Measurements from ENCODE around the gene FAM118A. TPM values are rescaled to one million over a fixed set of nuclear protein-coding genes. Genes with fewer than 3 reads are reported as not detected.

Gene FAM118A
- total RNA-seq, 1 donor = 21.7 TPM

DNA sequence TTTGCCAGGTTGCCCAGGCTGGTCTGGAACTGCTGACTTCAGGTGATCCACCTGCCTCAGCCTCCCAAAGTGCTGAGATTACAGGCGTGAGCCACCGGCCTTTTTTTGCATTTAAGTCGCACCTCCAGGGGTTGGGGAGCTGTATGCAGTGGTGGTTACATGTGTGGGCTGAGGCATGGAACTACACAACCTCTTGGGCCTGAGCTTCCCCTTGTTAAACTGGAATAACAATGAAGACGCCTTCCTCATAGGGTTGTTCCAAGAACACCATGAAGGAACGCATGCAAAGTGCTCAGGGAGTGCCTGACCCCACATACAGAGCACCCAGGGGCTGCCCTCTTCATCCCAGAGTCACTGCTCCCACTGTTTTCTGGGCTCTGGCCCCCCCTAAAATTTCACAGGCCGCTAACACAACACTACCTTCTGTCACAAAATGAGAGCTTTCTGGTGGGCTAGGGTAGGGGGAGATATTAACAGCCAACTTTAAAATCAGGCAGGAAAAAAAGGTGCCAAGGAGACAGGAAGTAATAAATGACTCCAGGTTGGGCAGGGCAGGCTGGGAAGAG is 1.3 kb upstream of the FAM118A start:
- no peak overlapping the region for H3K4me3 ChIP-seq (ENCODE audit: insufficient read depth, low read length)
- peak overlapping the region; percentile 100 for H2AFZ ChIP-seq (ENCODE audit: low read length)
- TF ChIP-seq, protein P1, sequence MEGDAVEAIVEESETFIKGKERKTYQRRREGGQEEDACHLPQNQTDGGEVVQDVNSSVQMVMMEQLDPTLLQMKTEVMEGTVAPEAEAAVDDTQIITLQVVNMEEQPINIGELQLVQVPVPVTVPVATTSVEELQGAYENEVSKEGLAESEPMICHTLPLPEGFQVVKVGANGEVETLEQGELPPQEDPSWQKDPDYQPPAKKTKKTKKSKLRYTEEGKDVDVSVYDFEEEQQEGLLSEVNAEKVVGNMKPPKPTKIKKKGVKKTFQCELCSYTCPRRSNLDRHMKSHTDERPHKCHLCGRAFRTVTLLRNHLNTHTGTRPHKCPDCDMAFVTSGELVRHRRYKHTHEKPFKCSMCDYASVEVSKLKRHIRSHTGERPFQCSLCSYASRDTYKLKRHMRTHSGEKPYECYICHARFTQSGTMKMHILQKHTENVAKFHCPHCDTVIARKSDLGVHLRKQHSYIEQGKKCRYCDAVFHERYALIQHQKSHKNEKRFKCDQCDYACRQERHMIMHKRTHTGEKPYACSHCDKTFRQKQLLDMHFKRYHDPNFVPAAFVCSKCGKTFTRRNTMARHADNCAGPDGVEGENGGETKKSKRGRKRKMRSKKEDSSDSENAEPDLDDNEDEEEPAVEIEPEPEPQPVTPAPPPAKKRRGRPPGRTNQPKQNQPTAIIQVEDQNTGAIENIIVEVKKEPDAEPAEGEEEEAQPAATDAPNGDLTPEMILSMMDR (IDR thresholded peaks at IDR 0.05; ENCODE audit: extremely low read depth, low read depth, low read length) = no peak
- peaks cover 9% of the 10 kb centered on the region for H4K20me1 ChIP-seq (ENCODE audit: insufficient read depth, low read length)
- peaks cover 3% of the 10 kb centered on the region for H3K36me3 ChIP-seq (ENCODE audit: insufficient read depth, low read length)
- peaks cover 16% of the 10 kb centered on the region for H3K4me1 ChIP-seq (ENCODE audit: insufficient read depth, low read length)
- no peaks in the 10 kb centered on the region for H3K27me3 ChIP-seq (ENCODE audit: insufficient read depth, low read length)
- H3K9me3 ChIP-seq (ENCODE audit: low read depth, low read length) = no peaks in the 10 kb centered on the region
- H3K27ac ChIP-seq (ENCODE audit: low read depth, low read length) = no peak overlapping the region
- no peak overlapping the region for H3K4me2 ChIP-seq (ENCODE audit: insufficient read depth, low read length)
- DNase-seq (ENCODE audit: insufficient read length, low spot score, missing footprints) = no peak
- peaks cover 25% of the 10 kb centered on the region for H3K79me2 ChIP-seq (ENCODE audit: insufficient read depth, low read length)

DNA sequence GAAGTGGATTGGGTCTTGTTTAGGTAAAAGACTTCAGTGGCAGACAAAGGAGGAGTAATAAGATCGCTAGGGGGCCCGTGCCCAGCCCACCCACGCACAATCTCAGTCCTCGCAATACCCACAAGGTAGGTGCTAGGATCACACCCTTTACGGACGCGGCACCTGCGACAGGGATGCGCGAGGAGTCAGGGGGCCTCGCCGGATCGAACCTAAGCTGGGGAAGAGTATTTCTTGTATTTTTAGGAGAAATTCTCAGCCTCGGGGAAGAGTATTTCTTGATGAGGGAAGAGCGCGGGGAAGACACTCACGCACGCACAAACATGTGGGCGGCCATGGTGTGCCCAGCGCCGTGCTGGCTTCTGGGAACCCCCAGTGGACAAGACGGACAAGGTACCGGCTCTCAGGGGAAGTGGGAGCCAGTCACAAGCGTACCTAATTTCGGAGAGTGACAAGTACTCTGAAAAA is 745 bp upstream of the FAM118A start:
- peak overlapping the region; percentile 82 for H3K27ac ChIP-seq (ENCODE audit: low read depth, low read length)
- no peaks in the 10 kb centered on the region for H3K9me3 ChIP-seq (ENCODE audit: low read depth, low read length)
- peaks cover 11% of the 10 kb centered on the region for H4K20me1 ChIP-seq (ENCODE audit: insufficient read depth, low read length)
- peak overlapping the region; percentile 93 for H3K4me2 ChIP-seq (ENCODE audit: insufficient read depth, low read length)
- peak overlapping the region; percentile 88 for H3K4me3 ChIP-seq (ENCODE audit: insufficient read depth, low read length)
- DNase-seq (ENCODE audit: insufficient read length, low spot score, missing footprints) = peak; percentile 81
- TF ChIP-seq, protein P1 (IDR thresholded peaks at IDR 0.05; ENCODE audit: extremely low read depth, low read depth, low read length) = no peak
- H3K27me3 ChIP-seq (ENCODE audit: insufficient read depth, low read length) = no peaks in the 10 kb centered on the region
- H3K36me3 ChIP-seq (ENCODE audit: insufficient read depth, low read length) = peaks cover 3% of the 10 kb centered on the region
- H3K79me2 ChIP-seq (ENCODE audit: insufficient read depth, low read length) = peaks cover 28% of the 10 kb centered on the region
- peaks cover 16% of the 10 kb centered on the region for H3K4me1 ChIP-seq (ENCODE audit: insufficient read depth, low read length)
- peak overlapping the region; percentile 100 for H2AFZ ChIP-seq (ENCODE audit: low read length)

DNA sequence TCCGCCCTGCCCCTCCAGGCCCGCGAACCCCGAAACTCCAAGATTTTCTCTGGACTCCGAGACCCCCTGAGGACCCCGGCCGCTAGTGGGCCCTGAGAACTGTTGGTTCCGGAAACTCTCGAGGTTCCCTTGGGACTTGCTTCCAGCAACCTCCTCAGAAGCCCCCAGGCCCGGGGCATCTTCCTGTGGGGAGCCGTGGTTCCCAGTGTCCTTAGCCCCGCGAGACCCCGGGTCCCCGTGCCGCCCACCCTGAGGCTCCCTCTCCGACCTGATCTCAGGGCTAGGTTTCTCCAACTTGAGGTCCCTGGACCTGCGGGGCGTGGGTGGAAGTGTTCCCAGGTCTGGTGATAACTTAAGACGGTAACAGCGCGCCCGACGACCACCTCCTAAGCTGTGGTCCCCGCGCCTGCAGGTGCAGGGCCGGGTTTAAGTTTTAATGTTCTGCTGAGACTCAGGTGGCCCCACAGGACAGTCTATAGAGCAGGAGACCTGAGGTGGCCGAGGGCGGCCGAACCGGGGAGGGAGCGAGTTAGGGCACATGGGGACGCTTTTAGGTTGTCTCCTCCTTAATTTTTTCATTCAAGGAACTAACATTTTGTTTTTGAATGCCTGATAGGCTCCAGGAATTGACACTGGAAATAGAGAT is 720 bp downstream of the FAM118A start:
- H3K4me2 ChIP-seq (ENCODE audit: insufficient read depth, low read length) = peak overlapping the region; percentile 93
- H3K27me3 ChIP-seq (ENCODE audit: insufficient read depth, low read length) = no peaks in the 10 kb centered on the region
- H2AFZ ChIP-seq (ENCODE audit: low read length) = no peak overlapping the region
- TF ChIP-seq, protein P1 (IDR thresholded peaks at IDR 0.05; ENCODE audit: extremely low read depth, low read depth, low read length) = no peak
- H4K20me1 ChIP-seq (ENCODE audit: insufficient read depth, low read length) = peaks cover 16% of the 10 kb centered on the region
- no peaks in the 10 kb centered on the region for H3K9me3 ChIP-seq (ENCODE audit: low read depth, low read length)
- peaks cover 16% of the 10 kb centered on the region for H3K4me1 ChIP-seq (ENCODE audit: insufficient read depth, low read length)
- peaks cover 3% of the 10 kb centered on the region for H3K36me3 ChIP-seq (ENCODE audit: insufficient read depth, low read length)
- peaks cover 39% of the 10 kb centered on the region for H3K79me2 ChIP-seq (ENCODE audit: insufficient read depth, low read length)
- peak overlapping the region; percentile 33 for H3K27ac ChIP-seq (ENCODE audit: low read depth, low read length)
- peak; percentile 71 for DNase-seq (ENCODE audit: insufficient read length, low spot score, missing footprints)
- H3K4me3 ChIP-seq (ENCODE audit: insufficient read depth, low read length) = peak overlapping the region; percentile 88

DNA sequence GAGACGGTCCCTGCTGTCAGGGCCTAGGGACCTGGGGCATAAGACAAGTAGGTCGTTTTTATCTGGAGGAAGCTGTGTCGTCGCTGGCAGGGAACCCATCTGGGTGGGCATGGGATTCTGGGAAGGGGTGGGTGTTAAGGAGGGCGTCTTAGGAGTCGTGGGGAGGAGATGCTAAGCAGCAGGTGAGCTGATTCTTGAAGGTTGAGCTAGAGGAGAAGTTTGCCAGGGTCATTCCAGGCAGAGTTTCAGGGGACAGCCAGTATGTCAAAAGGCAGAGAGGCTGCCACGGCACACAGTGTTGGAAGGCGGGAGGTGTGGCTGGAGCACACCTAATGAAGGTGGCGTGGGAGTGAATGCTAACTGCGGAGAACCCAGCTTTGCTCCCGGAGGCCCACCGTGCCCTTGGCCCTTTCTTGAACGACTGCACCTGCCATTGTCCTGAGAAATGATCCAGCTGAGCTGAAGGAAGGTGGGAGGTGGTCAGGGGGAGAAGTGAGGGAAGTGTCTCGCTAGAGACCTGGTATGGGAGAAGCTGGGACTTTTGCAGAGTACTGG is 1.3 kb downstream of the FAM118A start:
- TF ChIP-seq, protein P1 (IDR thresholded peaks at IDR 0.05; ENCODE audit: extremely low read depth, low read depth, low read length) = no peak
- no peak overlapping the region for H2AFZ ChIP-seq (ENCODE audit: low read length)
- peaks cover 3% of the 10 kb centered on the region for H3K36me3 ChIP-seq (ENCODE audit: insufficient read depth, low read length)
- DNase-seq (ENCODE audit: insufficient read length, low spot score, missing footprints) = peak; percentile 69
- no peaks in the 10 kb centered on the region for H3K27me3 ChIP-seq (ENCODE audit: insufficient read depth, low read length)
- peaks cover 16% of the 10 kb centered on the region for H3K4me1 ChIP-seq (ENCODE audit: insufficient read depth, low read length)
- peaks cover 16% of the 10 kb centered on the region for H4K20me1 ChIP-seq (ENCODE audit: insufficient read depth, low read length)
- peak overlapping the region; percentile 88 for H3K4me3 ChIP-seq (ENCODE audit: insufficient read depth, low read length)
- peaks cover 44% of the 10 kb centered on the region for H3K79me2 ChIP-seq (ENCODE audit: insufficient read depth, low read length)
- no peaks in the 10 kb centered on the region for H3K9me3 ChIP-seq (ENCODE audit: low read depth, low read length)
- peak overlapping the region; percentile 93 for H3K4me2 ChIP-seq (ENCODE audit: insufficient read depth, low read length)
- H3K27ac ChIP-seq (ENCODE audit: low read depth, low read length) = no peak overlapping the region
